ENCODE data around the gene KCNJ16.
A peak's percentile ranks its signal among the peaks of the same experiment; 100 is the strongest.

Gene KCNJ16

DNA sequence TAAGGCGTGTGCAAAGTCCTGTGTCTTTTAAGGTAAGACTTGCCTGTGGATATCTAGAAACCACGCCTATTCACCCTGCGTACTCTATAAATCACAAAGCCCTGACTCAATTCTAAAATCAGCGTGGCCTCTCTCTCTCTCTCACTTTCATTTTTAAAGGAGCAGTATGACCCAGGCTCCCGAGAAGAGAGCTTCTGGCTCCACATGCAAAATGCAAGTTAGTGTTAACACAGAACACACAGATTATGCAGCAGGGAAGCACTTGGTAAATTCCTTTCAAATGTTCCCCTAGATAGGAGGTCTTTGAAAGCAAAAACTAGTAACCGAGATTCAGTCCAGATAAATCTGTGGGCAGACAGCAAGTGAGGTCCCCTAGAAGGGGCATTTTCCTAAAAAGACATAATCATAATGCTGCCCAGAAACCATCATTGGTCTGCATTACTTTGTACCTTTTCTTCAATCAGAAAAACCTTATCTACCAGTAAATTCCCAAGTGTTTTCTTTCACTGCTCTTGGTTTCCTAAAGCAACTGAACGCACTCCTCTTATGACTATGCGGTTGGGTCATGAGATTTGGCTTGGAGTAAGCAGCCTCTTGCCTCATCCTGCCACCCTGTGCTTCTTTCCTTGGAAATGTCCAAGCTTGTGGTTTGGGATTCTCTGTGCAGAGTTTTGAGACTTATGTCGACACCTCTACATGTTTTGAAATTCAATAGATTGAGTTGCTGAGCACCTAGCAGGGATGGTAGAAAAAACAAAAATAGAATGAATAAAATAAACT lies 62.6 kb downstream of the KCNJ16 start:
- Mint-ChIP-seq H3K9me3 (no peaks in the 10 kb centered on the region), H3K36me3 (ENCODE audit: low read depth) (no peaks in the 10 kb centered on the region), H3K4me1 (ENCODE audit: low read depth) (no peaks in the 10 kb centered on the region), H3K27ac (no peak overlapping the region), H3K27me3 (peaks cover 2% of the 10 kb centered on the region), H3K4me3 (no peak overlapping the region)
- intact Hi-C loops (cut with micrococcal nuclease): no loop called here

GRCh38 chr17:70138291-70138865 lies 63.4 kb downstream of the KCNJ16 start:
- Mint-ChIP-seq H3K27me3 (peaks cover 2% of the 10 kb centered on the region), H3K4me1 (ENCODE audit: low read depth) (no peaks in the 10 kb centered on the region), H3K36me3 (ENCODE audit: low read depth) (no peaks in the 10 kb centered on the region), H3K27ac (no peak overlapping the region), H3K9me3 (no peaks in the 10 kb centered on the region), H3K4me3 (no peak overlapping the region)
- intact Hi-C loops (cut with micrococcal nuclease): no loop called here

DNA sequence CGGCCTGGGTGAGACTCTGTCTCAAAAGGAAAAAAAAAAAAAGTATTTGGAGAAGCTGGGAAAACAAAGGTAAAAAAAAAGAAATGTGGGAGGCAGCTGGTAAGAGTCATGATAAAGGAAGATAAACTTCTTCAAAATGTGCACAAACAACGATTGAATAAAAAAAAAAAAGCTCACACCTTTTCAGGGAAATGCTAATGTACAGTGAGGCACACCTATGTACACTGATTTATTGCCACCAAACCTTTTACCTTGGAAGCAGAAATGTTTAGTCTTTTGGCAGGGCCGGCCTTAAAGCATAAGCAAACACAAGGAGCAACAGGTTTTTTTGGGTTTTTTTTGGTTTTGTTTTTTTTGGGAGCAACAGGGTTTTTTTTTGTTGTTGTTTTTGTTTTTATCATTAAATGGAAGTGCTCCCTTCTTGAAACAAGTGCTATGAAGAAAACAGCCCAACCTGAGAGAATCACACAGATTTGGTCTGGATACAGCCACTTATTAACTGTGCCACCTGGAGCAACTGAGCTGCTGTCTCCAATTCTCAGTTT lies 64.5 kb downstream of the KCNJ16 start:
- intact Hi-C loops (cut with micrococcal nuclease): no loop called here
- no peaks in the 10 kb centered on the region for H3K36me3 Mint-ChIP-seq (ENCODE audit: low read depth)
- peaks cover 2% of the 10 kb centered on the region for H3K27me3 Mint-ChIP-seq
- H3K4me1 Mint-ChIP-seq (ENCODE audit: low read depth): no peaks in the 10 kb centered on the region
- no peaks in the 10 kb centered on the region for H3K9me3 Mint-ChIP-seq
- no peak overlapping the region for H3K4me3 Mint-ChIP-seq
- no peak overlapping the region for H3K27ac Mint-ChIP-seq

GRCh38 chr17:70144260-70144846 lies 69.3 kb downstream of the KCNJ16 start:
- Mint-ChIP-seq H3K9me3 (no peaks in the 10 kb centered on the region), H3K27ac (no peak overlapping the region), H3K4me1 (ENCODE audit: low read depth) (no peaks in the 10 kb centered on the region), H3K27me3 (peaks cover 2% of the 10 kb centered on the region), H3K36me3 (ENCODE audit: low read depth) (no peaks in the 10 kb centered on the region), H3K4me3 (no peak overlapping the region)
- intact Hi-C loops (cut with micrococcal nuclease): loop anchor here (1.0 to 10.0 kb wide), 3 partner anchors 490 to 575 kb away; no protein-coding TSS in a partner anchor

- intact Hi-C loops (cut with micrococcal nuclease): no loop called here
- Mint-ChIP-seq H3K27ac (no peak overlapping the region), H3K9me3 (no peaks in the 10 kb centered on the region)
Observed at GRCh38 chr17:70153210-70153609, 78.2 kb downstream of the KCNJ16 start.

GRCh38 chr17:70157151-70157550 lies 82.1 kb downstream of the KCNJ16 start:
- H3K4me1 Mint-ChIP-seq (ENCODE audit: low read depth): no peaks in the 10 kb centered on the region
- H3K27ac Mint-ChIP-seq: no peak overlapping the region
- peaks cover 3% of the 10 kb centered on the region for H3K27me3 Mint-ChIP-seq
- H3K9me3 Mint-ChIP-seq: no peaks in the 10 kb centered on the region
- no peak overlapping the region for H3K4me3 Mint-ChIP-seq
- no peaks in the 10 kb centered on the region for H3K36me3 Mint-ChIP-seq (ENCODE audit: low read depth)
- intact Hi-C loops (cut with micrococcal nuclease): no loop called here

More at GRCh38 chr17:70153210-70153609, 78.2 kb downstream of the KCNJ16 start:
- Mint-ChIP-seq H3K36me3 (ENCODE audit: low read depth) (no peaks in the 10 kb centered on the region), H3K4me3 (no peak overlapping the region), H3K27me3 (peaks cover 4% of the 10 kb centered on the region), H3K4me1 (ENCODE audit: low read depth) (no peaks in the 10 kb centered on the region)

- no peaks in the 10 kb centered on the region for H3K36me3 Mint-ChIP-seq (ENCODE audit: low read depth)
- no peak overlapping the region for H3K4me3 Mint-ChIP-seq
- H3K4me1 Mint-ChIP-seq (ENCODE audit: low read depth): no peaks in the 10 kb centered on the region
- peaks cover 3% of the 10 kb centered on the region for H3K27me3 Mint-ChIP-seq
- no peak overlapping the region for H3K27ac Mint-ChIP-seq
- intact Hi-C loops (cut with micrococcal nuclease): no loop called here
- no peaks in the 10 kb centered on the region for H3K9me3 Mint-ChIP-seq
Observed at GRCh38 chr17:70158180-70158579, 83.2 kb downstream of the KCNJ16 start.

- H3K27me3 Mint-ChIP-seq: peaks cover 3% of the 10 kb centered on the region
- no peak overlapping the region for H3K27ac Mint-ChIP-seq
- intact Hi-C loops (cut with micrococcal nuclease): no loop called here
Observed at GRCh38 chr17:70158591-70158990, 83.6 kb downstream of the KCNJ16 start.

DNA sequence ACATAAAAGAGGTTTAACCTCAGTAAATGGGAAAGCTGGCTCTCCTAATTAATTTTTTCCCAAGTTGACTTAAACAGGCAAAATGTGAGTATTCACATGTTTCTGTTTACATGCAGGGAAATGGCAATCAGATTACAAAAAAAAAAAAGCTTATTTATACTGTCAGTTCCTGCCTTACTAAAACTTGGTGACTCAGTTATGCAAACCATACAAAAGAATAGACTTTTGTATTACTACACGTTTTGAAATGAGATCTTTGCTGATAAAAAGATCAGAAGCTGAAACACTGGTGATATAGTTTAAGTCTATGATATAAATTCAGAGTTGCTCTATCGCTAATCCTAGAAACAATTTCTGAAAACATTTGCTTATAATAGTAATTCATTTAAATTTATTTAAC lies 85.0 kb downstream of the KCNJ16 start:
- intact Hi-C loops (cut with micrococcal nuclease): no loop called here
- Mint-ChIP-seq H3K27me3 (peaks cover 3% of the 10 kb centered on the region), H3K27ac (no peak overlapping the region), H3K9me3 (no peaks in the 10 kb centered on the region), H3K4me3 (no peak overlapping the region), H3K4me1 (ENCODE audit: low read depth) (no peaks in the 10 kb centered on the region), H3K36me3 (ENCODE audit: low read depth) (no peaks in the 10 kb centered on the region)

More at GRCh38 chr17:70158591-70158990, 83.6 kb downstream of the KCNJ16 start:
- no peaks in the 10 kb centered on the region for H3K9me3 Mint-ChIP-seq
- H3K36me3 Mint-ChIP-seq (ENCODE audit: low read depth): no peaks in the 10 kb centered on the region
- no peaks in the 10 kb centered on the region for H3K4me1 Mint-ChIP-seq (ENCODE audit: low read depth)
- no peak overlapping the region for H3K4me3 Mint-ChIP-seq

- no peak overlapping the region for H3K27ac Mint-ChIP-seq
- no peak overlapping the region for H3K4me3 Mint-ChIP-seq
- H3K9me3 Mint-ChIP-seq: no peaks in the 10 kb centered on the region
- no peaks in the 10 kb centered on the region for H3K36me3 Mint-ChIP-seq (ENCODE audit: low read depth)
- peaks cover 5% of the 10 kb centered on the region for H3K4me1 Mint-ChIP-seq (ENCODE audit: low read depth)
- peaks cover 3% of the 10 kb centered on the region for H3K27me3 Mint-ChIP-seq
- intact Hi-C loops (cut with micrococcal nuclease): no loop called here
Observed at GRCh38 chr17:70161519-70161918, 86.5 kb downstream of the KCNJ16 start.

- H3K27me3 Mint-ChIP-seq: peaks cover 4% of the 10 kb centered on the region
- intact Hi-C loops (cut with micrococcal nuclease): loop anchor here (5.0 kb wide), 2 partner anchors 132 to 387 kb away; no protein-coding TSS in a partner anchor
- H3K27ac Mint-ChIP-seq: no peak overlapping the region
Observed at GRCh38 chr17:70165383-70165782, 90.4 kb downstream of the KCNJ16 start.

DNA sequence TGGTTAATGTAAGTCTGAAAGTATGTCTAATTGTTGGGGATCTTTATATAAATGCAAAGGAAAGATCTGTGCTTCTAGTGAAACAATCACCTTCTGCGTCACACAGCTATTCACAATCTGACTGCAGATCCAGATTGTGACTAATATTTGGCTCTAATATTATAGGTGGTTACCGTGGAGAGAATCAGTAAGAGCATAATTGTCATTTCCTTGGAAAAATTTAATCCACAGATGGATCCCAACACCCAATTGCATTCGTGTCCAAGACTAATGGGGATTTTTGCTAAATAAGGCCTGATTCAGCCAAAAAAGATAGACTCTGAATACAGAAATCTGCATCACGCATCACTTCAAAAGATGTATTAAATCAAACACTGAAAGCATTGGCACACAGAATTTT lies 91.6 kb downstream of the KCNJ16 start:
- intact Hi-C loops (cut with micrococcal nuclease): loop anchor here (5.0 kb wide), 2 partner anchors 131 to 386 kb away; no protein-coding TSS in a partner anchor

More at GRCh38 chr17:70165383-70165782, 90.4 kb downstream of the KCNJ16 start:
- Mint-ChIP-seq H3K4me3 (no peak overlapping the region), H3K9me3 (no peaks in the 10 kb centered on the region), H3K36me3 (ENCODE audit: low read depth) (peaks cover 22% of the 10 kb centered on the region), H3K4me1 (ENCODE audit: low read depth) (peaks cover 14% of the 10 kb centered on the region)

GRCh38 chr17:70168044-70168976 lies 93.3 kb downstream of the KCNJ16 start:
- intact Hi-C loops (cut with micrococcal nuclease): loop anchor here (5.0 kb wide), 2 partner anchors 129 to 384 kb away; no protein-coding TSS in a partner anchor
- H3K4me1 Mint-ChIP-seq (ENCODE audit: low read depth): peaks cover 35% of the 10 kb centered on the region

More for the DNA sequence above, 91.6 kb downstream of the KCNJ16 start:
- Mint-ChIP-seq H3K4me1 (ENCODE audit: low read depth) (peaks cover 20% of the 10 kb centered on the region), H3K9me3 (no peaks in the 10 kb centered on the region), H3K36me3 (ENCODE audit: low read depth) (peaks cover 22% of the 10 kb centered on the region), H3K4me3 (no peak overlapping the region), H3K27ac (no peak overlapping the region), H3K27me3 (peaks cover 4% of the 10 kb centered on the region)

More at GRCh38 chr17:70168044-70168976, 93.3 kb downstream of the KCNJ16 start:
- Mint-ChIP-seq H3K4me3 (peak overlapping the region; percentile 85), H3K27ac (peak overlapping the region; percentile 96), H3K36me3 (ENCODE audit: low read depth) (peaks cover 24% of the 10 kb centered on the region), H3K9me3 (no peaks in the 10 kb centered on the region), H3K27me3 (peaks cover 4% of the 10 kb centered on the region)
